PC-3 (cell line): ENCODE data around the gene MISP3. TPM values are rescaled to one million over a fixed set of nuclear protein-coding genes. Genes with fewer than 3 reads are reported as not detected.
A peak's percentile ranks its signal among the peaks of the same experiment; 100 is the strongest.
"Not testable (repeated sequence)": the region's sequence is repeated elsewhere in the genome, so short reads cannot be mapped to it uniquely, and the experiment has no call there.

Experiments
- ATAC-seq: fragments of 200-7000 bp; cut with Tn5 transposase; 2 replicates; pipeline ENCODE4 v1.9.1; 2020; ENCODE audit warnings: mild to moderate bottlenecking, moderate library complexity
- Bru-seq: library from RNA; stranded (reverse); fragments of 400-500 nt; gene quantifications from one replicate; lab custom pipeline; 2021; lab: Mats Ljungman, UMichigan
- BruChase-seq, 2 experiments: library from RNA; stranded (reverse); fragments of 400-500 nt; gene quantifications; one replicate each; lab custom pipeline; 2021; lab: Mats Ljungman, UMichigan
- BruUV-seq: library from RNA; stranded (reverse); fragments of 400-500 nt; replicated peaks from 2 replicates; lab custom pipeline; 2021; lab: Mats Ljungman, UMichigan
- CTCF ChIA-PET: fragments of 300-600 bp; sonication (Branson Sonifier 250); formaldehyde crosslinking; loops from one replicate; lab custom pipeline; 2022; ENCODE audit warnings: antibody characterized with exemption; lab: Charles Lee
- POLR2A ChIA-PET: fragments of 300-600 bp; sonication (Branson Sonifier 250); formaldehyde crosslinking; loops from one replicate; lab custom pipeline; 2022; ENCODE audit warnings: antibody characterized with exemption; ENCODE audit not compliant: unreplicated experiment; lab: Charles Lee
- DNase-seq: peaks from one replicate; pipeline ENCODE4 v3.0.0-alpha.2; 2015
- H2AFZ ChIP-seq: fragments of 300-600 bp; sonication (generic); 2 replicates; pipeline ENCODE4 v1.6.0; 2016; ENCODE audit warnings: antibody characterized with exemption, low read length
- H3F3A ChIP-seq: fragments of 300-600 bp; sonication (generic); one replicate; pipeline ENCODE4 v1.6.0; 2017; ENCODE audit warnings: antibody characterized with exemption, low read length, control low read depth, mild to moderate bottlenecking; ENCODE audit not compliant: unreplicated experiment
- H3K27ac ChIP-seq: fragments of 300-600 bp; sonication (generic); 2 replicates; pipeline ENCODE4 v1.5.1; 2016; ENCODE audit warnings: mild to moderate bottlenecking, low read length
- H3K27me3 ChIP-seq: fragments of 300-600 bp; sonication (generic); 2 replicates; pipeline ENCODE4 v1.6.1; 2016; ENCODE audit warnings: low read length, mixed read lengths
- H3K36me3 ChIP-seq: fragments of 300-600 bp; sonication (generic); 2 replicates; pipeline ENCODE4 v1.6.1; 2016; ENCODE audit warnings: low read depth, mixed run types, low read length, mixed read lengths
- H3K4me1 ChIP-seq: fragments of 300-600 bp; sonication (generic); 2 replicates; pipeline ENCODE4 v1.5.1; 2016; ENCODE audit warnings: low read length; ENCODE audit not compliant: insufficient read depth
- H3K4me2 ChIP-seq: fragments of 300-600 bp; sonication (generic); 2 replicates; pipeline ENCODE4 v1.6.0; 2016; ENCODE audit warnings: low read length
- H3K4me3 ChIP-seq: fragments of 300-600 bp; sonication (generic); 2 replicates; pipeline ENCODE4 v1.5.1; 2016; ENCODE audit warnings: mild to moderate bottlenecking, low read length, mixed read lengths
- H3K79me2 ChIP-seq: fragments of 300-600 bp; sonication (generic); 2 replicates; pipeline ENCODE4 v1.6.1; 2017; ENCODE audit warnings: low read length, mixed read lengths
- H3K9ac ChIP-seq: fragments of 300-600 bp; sonication (generic); 2 replicates; pipeline ENCODE4 v1.6.0; 2016; ENCODE audit warnings: mild to moderate bottlenecking, low read length
- H3K9me2 ChIP-seq: fragments of 300-600 bp; sonication (generic); replicated peaks from 2 replicates; pipeline ENCODE4 v1.6.1; 2016; ENCODE audit warnings: mixed run types, low read length, mixed read lengths
- H3K9me3 ChIP-seq: fragments of 300-600 bp; sonication (generic); 2 replicates; pipeline ENCODE4 v1.6.1; 2016; ENCODE audit warnings: low read length, mixed read lengths
- H4K20me1 ChIP-seq: fragments of 300-600 bp; sonication (generic); 2 replicates; pipeline ENCODE4 v1.6.1; 2016; ENCODE audit warnings: low read length, mixed read lengths
- CTCF ChIP-seq: fragments of 300-600 bp; sonication (generic); conservative IDR thresholded peaks from 2 replicates; pipeline ENCODE4 v1.5.1; 2017; ENCODE audit warnings: antibody characterized with exemption, low read depth, mild to moderate bottlenecking, low read length
- EZH2 ChIP-seq: fragments of 300-600 bp; sonication (generic); IDR thresholded peaks from one replicate; pipeline ENCODE4 v1.6.1; 2017; ENCODE audit warnings: antibody characterized with exemption, mild to moderate bottlenecking, low read length; ENCODE audit not compliant: unreplicated experiment
- EZH2phosphoT487 ChIP-seq: fragments of 300-600 bp; sonication (generic); IDR thresholded peaks from 2 replicates; pipeline ENCODE4 v1.6.1; 2018; ENCODE audit warnings: mild to moderate bottlenecking, antibody characterized with exemption, low read length, borderline replicate concordance
- intact Hi-C: fragments of 100-400 bp; cut with micrococcal nuclease; formaldehyde crosslinking; loops from 2 replicates; pipeline ENCODE4 v1.9.0; 2023
- long read RNA-seq: library from polyadenylated mRNA; unstranded; transcript quantifications from one replicate; pipeline ENCODE4 v2.0.0, GENCODE V29; 2021; ENCODE audit not compliant: unreplicated experiment
- total RNA-seq: library from RNA; depleted of rRNA; stranded (reverse); fragments of >200 nt; gene quantifications from 2 replicates; pipeline ENCODE4 v1.2.3, GENCODE V29; 2014; rRNA removed

MISP3 gene
- total RNA-seq (6.1 and 7.8 TPM in 2 replicates), Bru-seq, nascent RNA (percentile 54 among the genes with signal in this experiment), BruChase-seq, experiment 1, labeled RNA remaining after a 6-hour chase (percentile 65 among the genes with signal in this experiment), BruChase-seq, experiment 2, labeled RNA remaining after a 2-hour chase (percentile 55 among the genes with signal in this experiment)
- long read RNA-seq, transcript MISP3-204 (1 exons, 2,187 nt): major isoform, 13 of 31 reads
- long read RNA-seq, transcript MISP3-202 (3 exons, 1,535 nt): minor isoform, 7 of 31 reads
- long read RNA-seq, partial matches to known transcripts: 9 of 31 reads
- long read RNA-seq, other reads (novel, unspliced or antisense): 1 of 31 reads

GRCh38 chr19:14072535-14073260 lies at the start of gene MISP3:
Gene MISP3, plus strand, starts transcription at chr19:14072786. Its CDS starts 524 bp downstream, at chr19:14073310.
- intact Hi-C loops: loop anchor here (1.0 to 10.0 kb wide), 3 partner anchors 65 to 288 kb away; no protein-coding TSS in a partner anchor
- no peaks in the 10 kb centered on the region for H4K20me1 ChIP-seq
- DNase-seq (peak; percentile 68), ATAC-seq (peak; percentile 21)
- no TSS peak for BruUV-seq
- H2AFZ ChIP-seq: peak within 1 kb of the TSS; percentile 95
- POLR2A ChIA-PET: no interaction called here
- CTCF ChIA-PET: interaction anchor here (0.5 to 1.8 kb wide), 6 partner anchors 9 to 392 kb away, joined by 3 to 13 read pairs (median 4); partner anchors contain the start of gene ASF1B
- peaks cover 13% of the 10 kb centered on the region; the same call in 1 of the 2 replicates for H3K79me2 ChIP-seq
- H3K36me3 ChIP-seq: no peaks in the 10 kb centered on the region
- no peak within 1 kb of the TSS for H3K27ac ChIP-seq
- peak within 1 kb of the TSS; percentile 77 for H3K4me3 ChIP-seq
- no peaks in the 10 kb centered on the region for H3F3A ChIP-seq
- H3K27me3 ChIP-seq: no peaks in the 10 kb centered on the region
- TF ChIP-seq CTCF (no peak), EZH2phosphoT487 (no peak), EZH2 (no peak)
- peaks cover 19% of the 10 kb centered on the region for H3K4me1 ChIP-seq
- H3K9me3 ChIP-seq: no peaks in the 10 kb centered on the region
- no peaks in the 10 kb centered on the region for H3K9me2 ChIP-seq
- peak within 1 kb of the TSS; percentile 38; the same call in 1 of the 2 replicates for H3K9ac ChIP-seq
- H3K4me2 ChIP-seq: peak within 1 kb of the TSS; percentile 98

GRCh38 chr19:14023404-14024235 lies 49.0 kb upstream of the MISP3 start:
- H3K9ac ChIP-seq: no peak overlapping the region
- H2AFZ ChIP-seq: peak overlapping the region; percentile 43
- no peaks in the 10 kb centered on the region for H3K27me3 ChIP-seq
- TF ChIP-seq CTCF: peak; percentile 75
- TF ChIP-seq EZH2: no peak
- no peaks in the 10 kb centered on the region for H4K20me1 ChIP-seq
- no TSS peak for BruUV-seq
- no peaks in the 10 kb centered on the region for H3K36me3 ChIP-seq
- H3K9me3 ChIP-seq: no peaks in the 10 kb centered on the region
- no peaks in the 10 kb centered on the region for H3K9me2 ChIP-seq
- no peak overlapping the region for H3K4me3 ChIP-seq
- ChIA-PET POLR2A (no interaction called here), CTCF (no interaction called here)
- intact Hi-C loops: no loop called here
- no peaks in the 10 kb centered on the region for H3F3A ChIP-seq
- ATAC-seq: peak; percentile 97
- H3K4me2 ChIP-seq: no peak overlapping the region
- peak; percentile 72 for DNase-seq
- no peaks in the 10 kb centered on the region for H3K79me2 ChIP-seq
- H3K4me1 ChIP-seq: 0 out of 2 replicates have a peak, but pooled peaks cover 6% of the 10 kb centered on the region
- no peak overlapping the region for H3K27ac ChIP-seq

GRCh38 chr19:14026652-14027192 lies 45.9 kb upstream of the MISP3 start:
- CTCF ChIA-PET: interaction anchor here (0.5 to 0.6 kb wide), 2 partner anchors 18 to 96 kb away, joined by 9 read pairs; no protein-coding TSS in a partner anchor
- H3K27me3 ChIP-seq, intact Hi-C loops, H2AFZ ChIP-seq, H3K9ac ChIP-seq, H3K9me3 ChIP-seq, H3K27ac ChIP-seq, H3K36me3 ChIP-seq, POLR2A ChIA-PET, DNase-seq, H3K4me2 ChIP-seq, ATAC-seq, BruUV-seq, H3K4me3 ChIP-seq, H3K4me1 ChIP-seq, H3K79me2 ChIP-seq, H3F3A ChIP-seq, H3K9me2 ChIP-seq, H4K20me1 ChIP-seq: not testable (repeated sequence)
